Muscle of leg (tissue), 11 donors: ENCODE results near the gene COX4I1. TPM values are rescaled to one million over a fixed set of nuclear protein-coding genes. Genes with fewer than 3 reads are reported as not detected.

Experiments
- DNase-seq: peaks from one replicate; pipeline ENCODE4 v3.0.0; 2013
- H3K27ac ChIP-seq: one replicate; pipeline ENCODE4 v1.5.1; 2013; ENCODE audit warnings: mild to moderate bottlenecking, low read length, control low read depth
- H3K27me3 ChIP-seq: one replicate; pipeline ENCODE4 v1.6.1; 2013; ENCODE audit warnings: low read length; ENCODE audit not compliant: control insufficient read depth, insufficient read depth
- H3K36me3 ChIP-seq: one replicate; pipeline ENCODE4 v1.6.1; 2013; ENCODE audit warnings: low read length; ENCODE audit not compliant: control insufficient read depth, insufficient read depth
- H3K4me1 ChIP-seq: one replicate; pipeline ENCODE4 v1.6.1; 2013; ENCODE audit warnings: low read length; ENCODE audit not compliant: control insufficient read depth, insufficient read depth
- H3K4me3 ChIP-seq: one replicate; pipeline ENCODE4 v1.5.1; 2013; ENCODE audit warnings: low read length, control low read depth
- H3K9me3 ChIP-seq: replicated peaks from 2 replicates; pipeline ENCODE4 v1.6.1; 2013; ENCODE audit warnings: low read depth, low read length; ENCODE audit not compliant: control insufficient read depth
- WGBS: methylation state at CpG from one replicate; pipeline ENCODE4 v1.1.5; 2013; ENCODE audit warnings: missing lambda C conversion rate; ENCODE audit not compliant: insufficient coverage; 5-methylcytosine and 5-hydroxymethylcytosine counted together
- polyA plus RNA-seq, 8 donors: library from polyadenylated mRNA; unstranded; fragments of 120-200 nt; gene quantifications; one replicate each; pipeline versions ENCODE4 v1.2.1 to v1.2.3, GENCODE V29; 2013; ENCODE audit warnings: inconsistent platforms in 1 of 8, low replicate concordance in 1 of 8; ENCODE audit not compliant: insufficient read length in 8 of 8, insufficient read depth in 1 of 8
- total RNA-seq: library from RNA; stranded (reverse); fragments of 120-200 nt; gene quantifications from one replicate; pipeline ENCODE4 v1.2.4, GENCODE V29; 2013

Gene COX4I1
- total and polyA plus RNA-seq, 9 donors: 440 to 555 (median 479) TPM

GRCh38 chr16:85828166-85828565 lies 28.7 kb downstream of the COX4I1 start:
- H3K4me3 ChIP-seq: no peak overlapping the region
- no peaks in the 10 kb centered on the region for H3K9me3 ChIP-seq
- no peak for DNase-seq
- H3K27ac ChIP-seq: no peak overlapping the region
- peaks cover 4% of the 10 kb centered on the region for H3K4me1 ChIP-seq
- WGBS: 74% methylated on average over 6 of the region's 9 CpGs
- no peaks in the 10 kb centered on the region for H3K36me3 ChIP-seq
- peaks cover 22% of the 10 kb centered on the region for H3K27me3 ChIP-seq

GRCh38 chr16:85829171-85829719 lies 29.8 kb downstream of the COX4I1 start:
- 84% methylated on average over 7 of the region's 15 CpGs for WGBS
- Histone ChIP-seq H3K27me3 (peaks cover 22% of the 10 kb centered on the region), H3K27ac (peak overlapping the region; percentile 20), H3K9me3 (peaks cover under 1% of the 10 kb centered on the region), H3K36me3 (no peaks in the 10 kb centered on the region), H3K4me1 (peaks cover 9% of the 10 kb centered on the region), H3K4me3 (no peak overlapping the region)
- DNase-seq: no peak

- Histone ChIP-seq H3K27ac (no peak overlapping the region), H3K27me3 (peaks cover 25% of the 10 kb centered on the region), H3K4me1 (peaks cover 9% of the 10 kb centered on the region), H3K4me3 (no peak overlapping the region), H3K36me3 (no peaks in the 10 kb centered on the region), H3K9me3 (peaks cover 2% of the 10 kb centered on the region)
- 68% methylated on average over 24 of the region's 24 CpGs for WGBS
- peak; percentile 71 for DNase-seq
Measured at GRCh38 chr16:85829751-85830445, 30.4 kb downstream of the COX4I1 start.

- Histone ChIP-seq H3K9me3 (peaks cover 2% of the 10 kb centered on the region), H3K36me3 (no peaks in the 10 kb centered on the region), H3K27me3 (peaks cover 29% of the 10 kb centered on the region), H3K4me1 (peaks cover 9% of the 10 kb centered on the region), H3K27ac (no peak overlapping the region), H3K4me3 (no peak overlapping the region)
- WGBS: no CpG with 5 or more reads among the region's 9 CpGs
- no peak for DNase-seq
Measured at GRCh38 chr16:85830821-85831220, 31.3 kb downstream of the COX4I1 start.

DNA sequence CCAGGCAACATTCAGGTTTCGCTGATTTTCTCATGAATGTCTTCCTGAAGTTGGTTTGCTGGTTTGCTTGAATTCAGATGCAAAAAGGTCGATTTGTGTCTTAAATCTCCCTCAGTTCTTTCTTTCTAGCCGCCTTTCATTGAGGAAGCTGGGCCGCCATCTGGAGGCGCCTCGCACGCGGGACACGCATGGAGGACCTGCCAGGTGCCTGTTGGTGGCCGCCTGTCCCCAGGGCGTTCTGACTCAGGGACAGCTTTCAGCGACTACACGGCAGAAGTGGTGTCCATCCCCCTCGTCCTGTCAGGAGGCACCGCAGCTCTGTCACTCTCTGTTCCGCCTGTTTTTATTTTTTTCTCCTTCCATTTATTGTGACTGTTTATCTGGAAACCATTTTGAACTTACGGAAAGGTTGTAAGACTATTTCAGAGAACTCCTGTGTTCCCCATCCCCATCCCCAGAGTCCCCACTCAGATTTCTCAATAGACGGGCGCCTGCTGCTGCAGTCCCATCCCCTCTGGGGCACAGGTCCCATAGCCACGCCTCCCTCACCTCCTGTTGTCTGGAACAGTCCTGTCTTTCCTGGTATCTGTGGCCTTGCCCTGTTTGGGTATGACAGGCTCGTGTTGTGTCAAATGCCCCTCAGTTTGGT lies 33.2 kb downstream of the COX4I1 start:
- Histone ChIP-seq H3K4me1 (peaks cover 9% of the 10 kb centered on the region), H3K4me3 (no peak overlapping the region), H3K36me3 (no peaks in the 10 kb centered on the region), H3K27ac (no peak overlapping the region), H3K9me3 (peaks cover 2% of the 10 kb centered on the region), H3K27me3 (peaks cover 40% of the 10 kb centered on the region)
- WGBS: 69% methylated on average over 19 of the region's 21 CpGs
- DNase-seq: peak; percentile 10

GRCh38 chr16:85833219-85833920 lies 33.9 kb downstream of the COX4I1 start:
- Histone ChIP-seq H3K36me3 (no peaks in the 10 kb centered on the region), H3K27me3 (peaks cover 40% of the 10 kb centered on the region), H3K27ac (no peak overlapping the region), H3K9me3 (peaks cover 2% of the 10 kb centered on the region), H3K4me1 (peaks cover 9% of the 10 kb centered on the region), H3K4me3 (no peak overlapping the region)
- WGBS: 45% methylated on average over 16 of the region's 22 CpGs
- peak; percentile 52 for DNase-seq

GRCh38 chr16:85834741-85835140 lies 35.2 kb downstream of the COX4I1 start:
- H3K4me1 ChIP-seq: peaks cover 9% of the 10 kb centered on the region
- no peak overlapping the region for H3K4me3 ChIP-seq
- H3K9me3 ChIP-seq: peaks cover 2% of the 10 kb centered on the region
- DNase-seq: no peak
- 84% methylated on average over 4 of the region's 5 CpGs for WGBS
- peaks cover 33% of the 10 kb centered on the region for H3K27me3 ChIP-seq
- H3K36me3 ChIP-seq: no peaks in the 10 kb centered on the region
- H3K27ac ChIP-seq: no peak overlapping the region

DNA sequence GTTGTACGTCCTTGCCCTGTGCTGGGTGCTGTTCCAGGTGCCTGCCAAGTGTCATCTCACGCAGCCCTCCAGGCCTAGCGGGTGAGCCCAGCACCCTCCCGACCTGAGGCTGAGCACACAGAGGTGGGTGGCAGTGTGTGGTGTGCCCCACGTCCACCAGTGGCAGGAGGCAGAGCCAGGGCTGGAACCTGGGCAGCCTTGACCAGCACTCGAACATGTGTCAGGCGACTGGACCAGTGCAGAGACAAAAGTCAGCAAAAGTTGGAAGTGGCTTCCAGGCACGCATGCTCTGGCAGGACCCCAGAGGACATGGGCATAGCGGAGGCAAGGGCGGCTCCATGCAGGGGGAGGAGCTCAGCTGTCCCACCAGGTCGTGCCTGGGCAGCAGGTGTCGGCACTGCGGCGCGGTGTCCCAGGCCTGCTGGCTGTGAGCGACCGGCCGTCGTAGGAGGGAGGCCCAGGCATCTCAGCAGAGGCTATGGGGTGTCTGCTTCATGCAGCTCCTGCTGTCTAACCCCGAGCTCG lies 35.8 kb downstream of the COX4I1 start:
- Histone ChIP-seq H3K27me3 (peaks cover 34% of the 10 kb centered on the region), H3K27ac (no peak overlapping the region), H3K36me3 (no peaks in the 10 kb centered on the region), H3K4me1 (peaks cover 9% of the 10 kb centered on the region), H3K4me3 (no peak overlapping the region), H3K9me3 (peaks cover 2% of the 10 kb centered on the region)
- WGBS: 67% methylated on average over 21 of the region's 21 CpGs
- DNase-seq: no peak

DNA sequence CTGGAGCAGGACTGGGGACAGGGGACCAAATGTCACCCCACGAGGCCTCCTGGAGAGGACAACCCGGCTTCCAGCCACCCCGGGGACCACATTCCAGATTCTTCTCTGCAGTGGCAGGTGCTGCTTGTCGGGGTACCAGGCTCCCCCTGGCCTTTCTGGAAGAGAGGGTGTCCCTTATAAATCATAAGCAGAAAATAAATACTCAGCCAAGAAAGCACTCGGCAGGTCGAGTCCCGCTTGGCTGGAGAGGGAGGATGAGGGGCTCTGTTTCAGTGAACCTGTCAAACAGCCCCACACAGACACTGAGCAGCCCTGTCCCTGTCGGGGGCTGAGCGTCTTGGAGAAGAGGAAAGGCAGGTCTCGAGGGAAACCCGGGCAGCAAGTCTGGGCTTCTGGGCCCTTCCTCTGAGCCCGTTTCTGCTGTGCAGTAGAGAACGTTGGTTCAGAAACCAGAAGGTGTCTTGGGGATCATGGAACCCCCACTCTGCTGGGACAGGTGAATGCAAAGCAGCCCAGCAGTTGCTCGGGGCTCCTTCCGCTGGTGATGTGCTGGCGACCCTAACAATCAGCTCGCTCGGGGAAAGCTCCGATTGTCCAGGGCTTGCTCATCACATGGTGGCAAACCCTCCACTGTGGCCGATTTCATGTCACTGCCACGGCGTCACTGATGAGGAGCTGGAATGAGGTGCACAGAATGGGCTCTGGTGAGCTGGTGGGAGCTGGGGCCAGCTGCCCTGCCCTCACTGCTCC lies 36.6 kb downstream of the COX4I1 start:
- Histone ChIP-seq H3K4me3 (no peak overlapping the region), H3K4me1 (peaks cover 9% of the 10 kb centered on the region), H3K9me3 (peaks cover 2% of the 10 kb centered on the region), H3K27me3 (peaks cover 37% of the 10 kb centered on the region), H3K27ac (no peak overlapping the region), H3K36me3 (no peaks in the 10 kb centered on the region)
- no peak for DNase-seq
- 43% methylated on average over 17 of the region's 22 CpGs for WGBS
